ENCODE results near the gene NET1. TPM values are rescaled to one million over a fixed set of nuclear protein-coding genes. Genes with fewer than 3 reads are reported as not detected.

NET1 gene
- total RNA-seq, 1 donor from 2014 or later = 113 TPM

DNA sequence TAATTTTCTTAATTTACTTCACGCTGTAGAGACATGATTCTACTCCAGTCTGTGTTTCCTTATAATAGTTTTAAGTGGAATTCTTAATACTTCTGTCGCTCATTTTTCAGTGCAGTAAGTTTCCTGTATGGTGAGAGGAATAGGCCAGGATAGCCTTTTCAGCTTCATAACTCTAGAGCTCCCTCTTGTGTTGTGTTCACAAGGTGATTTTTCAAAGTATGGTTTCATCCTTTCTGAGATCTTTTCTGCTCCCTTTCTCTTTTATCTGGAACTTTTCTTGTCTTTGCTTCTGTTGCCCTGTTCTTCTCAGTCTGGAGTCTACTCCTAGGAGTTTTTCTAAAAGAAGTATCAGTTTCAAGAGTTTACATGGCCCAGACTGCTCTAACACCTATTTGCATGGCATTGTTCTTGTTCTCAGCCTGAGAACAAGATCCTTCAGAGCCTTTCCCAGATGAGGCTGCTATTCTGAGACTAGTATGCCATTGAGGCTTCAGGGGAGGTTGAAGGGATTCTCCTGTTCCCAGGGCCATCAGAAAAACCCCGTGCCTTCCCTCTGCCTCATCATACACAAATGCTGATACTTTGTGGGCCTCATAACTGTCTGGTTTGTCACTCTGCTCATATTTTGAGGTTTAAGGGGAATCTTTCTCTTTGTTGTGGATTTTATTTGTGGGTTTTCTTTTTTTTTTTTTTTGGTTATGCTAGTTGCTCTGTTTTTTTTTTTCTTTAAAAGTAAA, 21.8 kb downstream of the NET1 start:
- DNase-seq (ENCODE audit: low read depth) = no peak
- no peak overlapping the region for H3K4me3 ChIP-seq (ENCODE audit: low read depth, low read length)
- TF ChIP-seq, protein P1, sequence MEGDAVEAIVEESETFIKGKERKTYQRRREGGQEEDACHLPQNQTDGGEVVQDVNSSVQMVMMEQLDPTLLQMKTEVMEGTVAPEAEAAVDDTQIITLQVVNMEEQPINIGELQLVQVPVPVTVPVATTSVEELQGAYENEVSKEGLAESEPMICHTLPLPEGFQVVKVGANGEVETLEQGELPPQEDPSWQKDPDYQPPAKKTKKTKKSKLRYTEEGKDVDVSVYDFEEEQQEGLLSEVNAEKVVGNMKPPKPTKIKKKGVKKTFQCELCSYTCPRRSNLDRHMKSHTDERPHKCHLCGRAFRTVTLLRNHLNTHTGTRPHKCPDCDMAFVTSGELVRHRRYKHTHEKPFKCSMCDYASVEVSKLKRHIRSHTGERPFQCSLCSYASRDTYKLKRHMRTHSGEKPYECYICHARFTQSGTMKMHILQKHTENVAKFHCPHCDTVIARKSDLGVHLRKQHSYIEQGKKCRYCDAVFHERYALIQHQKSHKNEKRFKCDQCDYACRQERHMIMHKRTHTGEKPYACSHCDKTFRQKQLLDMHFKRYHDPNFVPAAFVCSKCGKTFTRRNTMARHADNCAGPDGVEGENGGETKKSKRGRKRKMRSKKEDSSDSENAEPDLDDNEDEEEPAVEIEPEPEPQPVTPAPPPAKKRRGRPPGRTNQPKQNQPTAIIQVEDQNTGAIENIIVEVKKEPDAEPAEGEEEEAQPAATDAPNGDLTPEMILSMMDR (IDR thresholded peaks at IDR 0.05; ENCODE audit: insufficient read depth, low read length, poor library complexity, severe bottlenecking) = peak; percentile 69
- no peaks in the 10 kb centered on the region for H3K27me3 ChIP-seq (ENCODE audit: control insufficient read depth, insufficient read depth, low read length)
- no peaks in the 10 kb centered on the region for H3K36me3 ChIP-seq (ENCODE audit: control insufficient read depth, insufficient read depth, low read length)

DNA sequence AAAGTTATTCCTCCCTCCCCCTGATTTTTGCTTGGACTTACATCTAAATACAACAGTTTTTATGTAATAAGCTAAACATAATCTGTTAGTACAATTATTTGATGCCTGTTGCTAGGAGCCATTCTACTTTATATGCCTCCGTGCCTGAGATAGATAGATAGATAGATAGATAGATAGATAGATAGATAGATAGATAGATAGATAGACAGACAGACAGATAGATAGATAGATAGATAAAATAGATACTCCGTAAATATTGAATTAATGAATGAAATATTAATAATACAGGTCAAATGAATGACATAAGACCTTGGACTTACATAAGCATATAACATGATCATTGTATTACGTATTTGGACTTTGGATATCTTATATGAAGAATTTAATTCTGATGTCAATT, 23.0 kb downstream of the NET1 start:
- Histone ChIP-seq H3K27me3 (ENCODE audit: control insufficient read depth, insufficient read depth, low read length) (no peaks in the 10 kb centered on the region), H3K4me3 (ENCODE audit: low read depth, low read length) (no peak overlapping the region), H3K36me3 (ENCODE audit: control insufficient read depth, insufficient read depth, low read length) (no peaks in the 10 kb centered on the region)
- DNase-seq (ENCODE audit: low read depth) = no peak
- TF ChIP-seq, protein P1 (IDR thresholded peaks at IDR 0.05; ENCODE audit: insufficient read depth, low read length, poor library complexity, severe bottlenecking) = no peak

DNA sequence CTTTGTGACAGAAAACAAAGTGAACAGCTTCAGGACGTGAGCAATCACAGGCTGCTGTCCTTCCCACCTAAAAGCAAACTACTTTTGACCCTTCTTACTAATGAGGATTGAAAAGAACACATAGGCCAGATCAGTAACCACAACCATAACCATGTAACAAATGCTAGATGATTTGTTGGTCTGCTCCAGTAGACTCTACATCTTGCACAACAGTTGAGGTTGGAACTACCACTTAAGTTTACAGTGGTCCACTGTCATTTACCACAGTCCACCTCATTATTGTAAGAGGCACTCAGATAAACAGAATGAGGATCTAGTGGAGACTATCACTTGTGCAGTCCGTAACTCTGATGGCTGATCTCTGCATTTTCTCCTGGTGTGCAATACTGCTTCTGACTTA, 27.8 kb downstream of the NET1 start:
- no peak overlapping the region for H3K4me3 ChIP-seq (ENCODE audit: low read depth, low read length)
- TF ChIP-seq, protein P1 (IDR thresholded peaks at IDR 0.05; ENCODE audit: insufficient read depth, low read length, poor library complexity, severe bottlenecking) = no peak
- DNase-seq (ENCODE audit: low read depth) = no peak
- no peaks in the 10 kb centered on the region for H3K27me3 ChIP-seq (ENCODE audit: control insufficient read depth, insufficient read depth, low read length)
- no peaks in the 10 kb centered on the region for H3K36me3 ChIP-seq (ENCODE audit: control insufficient read depth, insufficient read depth, low read length)

DNA sequence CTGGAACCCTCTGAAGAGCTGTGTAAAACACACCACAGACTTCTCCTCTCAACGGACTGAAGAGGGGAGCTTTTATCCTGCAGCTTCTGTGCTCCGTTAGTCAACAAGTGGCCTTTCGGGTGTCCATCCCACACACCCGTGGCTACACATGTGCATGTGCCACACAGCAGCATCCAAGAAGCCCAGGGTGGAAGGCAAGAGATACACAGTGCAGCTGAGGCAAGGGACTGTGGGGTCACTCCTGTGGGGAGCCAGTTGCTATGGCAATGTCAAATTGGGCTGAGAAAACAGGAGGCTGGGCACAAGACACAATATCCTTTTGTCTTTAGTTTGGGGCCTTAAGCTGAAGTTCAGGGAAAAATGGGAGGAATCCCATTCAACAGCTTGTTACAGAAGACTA, 28.7 kb downstream of the NET1 start:
- DNase-seq (ENCODE audit: low read depth) = no peak
- Histone ChIP-seq H3K36me3 (ENCODE audit: control insufficient read depth, insufficient read depth, low read length) (no peaks in the 10 kb centered on the region), H3K4me3 (ENCODE audit: low read depth, low read length) (no peak overlapping the region), H3K27me3 (ENCODE audit: control insufficient read depth, insufficient read depth, low read length) (no peaks in the 10 kb centered on the region)
- TF ChIP-seq, protein P1 (IDR thresholded peaks at IDR 0.05; ENCODE audit: insufficient read depth, low read length, poor library complexity, severe bottlenecking) = no peak

DNA sequence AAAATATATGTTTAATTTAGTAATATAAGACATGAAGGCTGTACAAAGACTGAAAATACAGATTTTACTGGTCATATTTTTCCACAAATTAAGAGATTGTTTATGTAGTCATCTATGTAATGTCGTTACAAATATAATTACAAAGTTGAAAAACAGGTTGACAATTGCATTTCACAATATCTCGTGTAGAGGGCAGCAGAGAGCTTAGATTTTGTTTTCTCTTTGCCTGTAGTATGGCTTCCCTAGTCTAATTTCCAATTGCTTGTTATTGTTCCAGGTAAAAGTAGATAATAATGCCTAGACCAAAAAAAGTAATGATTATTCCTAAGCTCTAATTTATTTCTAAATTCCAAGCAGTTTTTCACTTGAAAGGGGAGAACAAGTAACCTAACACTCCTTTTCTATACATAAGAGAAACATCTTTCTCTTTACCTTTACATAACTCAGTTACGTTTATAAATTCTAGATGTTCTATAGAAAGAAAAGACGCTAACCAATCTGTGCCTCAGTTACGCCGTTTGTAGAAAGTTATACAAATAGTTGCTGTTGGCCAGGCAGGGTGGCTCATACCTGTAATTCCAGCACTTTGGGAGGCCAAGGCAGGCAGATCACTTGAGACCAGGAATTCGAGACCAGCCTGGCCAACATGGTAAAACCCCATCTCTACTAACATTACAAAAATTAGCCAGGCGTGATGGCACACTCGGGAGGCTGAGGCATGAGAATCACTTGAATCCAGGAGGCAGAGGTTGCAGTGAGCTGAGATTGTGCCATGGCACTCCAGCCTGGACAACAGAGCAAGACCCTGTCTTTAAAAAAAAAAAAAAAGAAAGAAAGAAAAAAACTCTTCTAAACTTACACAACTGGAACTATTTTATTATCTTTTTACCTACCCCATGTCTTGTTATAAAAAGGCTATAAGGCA, 30.0 kb downstream of the NET1 start:
- no peaks in the 10 kb centered on the region for H3K36me3 ChIP-seq (ENCODE audit: control insufficient read depth, insufficient read depth, low read length)
- no peaks in the 10 kb centered on the region for H3K27me3 ChIP-seq (ENCODE audit: control insufficient read depth, insufficient read depth, low read length)
- TF ChIP-seq, protein P1 (IDR thresholded peaks at IDR 0.05; ENCODE audit: insufficient read depth, low read length, poor library complexity, severe bottlenecking) = peak; percentile 52
- no peak for DNase-seq (ENCODE audit: low read depth)
- no peak overlapping the region for H3K4me3 ChIP-seq (ENCODE audit: low read depth, low read length)

Measured in kidney epithelial cell (primary cell).